Fibroblast of the conjunctiva (primary cell): ENCODE measurements around the gene BAHD1.
A peak's percentile ranks its signal among the peaks of the same experiment; 100 is the strongest.

Experiments used
- DNase-seq: peaks from one replicate; pipeline ENCODE4 v3.0.0-alpha.2; 2010; ENCODE audit warnings: low read depth

BAHD1 gene

DNA sequence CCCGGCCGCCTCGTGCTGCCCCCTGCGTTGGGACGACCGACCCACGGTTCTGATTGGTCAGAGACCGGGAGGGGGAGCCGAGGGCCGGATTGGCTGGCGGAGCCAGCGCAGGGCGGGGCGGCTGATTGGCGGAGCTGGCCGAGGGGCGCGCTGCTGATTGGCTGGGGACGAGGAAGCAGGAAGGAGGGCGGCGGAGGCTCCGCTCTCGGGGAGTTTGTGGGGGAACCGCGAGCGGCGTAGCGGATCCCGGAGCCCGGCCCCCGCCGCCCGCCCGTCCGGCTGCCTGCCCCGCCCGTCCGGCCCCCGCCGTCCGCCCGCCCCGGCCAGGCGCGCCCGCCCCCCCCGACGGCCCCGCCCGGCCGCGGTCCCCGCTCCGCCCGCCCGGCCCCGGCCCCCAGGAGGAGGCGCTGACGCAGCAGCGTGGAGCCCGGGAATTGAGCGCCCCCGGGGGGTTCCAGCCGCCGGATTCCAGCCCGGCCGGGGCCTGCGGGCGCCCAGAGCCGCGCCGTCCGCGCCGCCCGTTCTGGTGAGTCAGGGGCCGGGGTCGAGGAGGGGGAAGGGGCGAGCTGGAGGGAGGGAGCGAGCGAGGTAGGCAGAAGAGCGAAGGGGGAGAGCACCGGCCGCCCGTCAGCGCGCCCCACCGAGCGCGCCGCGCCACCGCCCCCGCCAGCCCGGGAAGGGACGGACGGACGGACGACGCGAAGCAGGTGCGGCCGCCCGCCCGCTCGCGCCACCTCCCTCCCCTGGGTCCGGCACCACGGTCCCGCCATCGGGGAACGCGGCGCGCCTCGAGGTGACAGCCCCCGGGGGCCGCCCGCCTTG is at the start of gene BAHD1:
BAHD1 (plus strand) TSS at position 211 of the 822 bp plus-strand sequence. CDS start 17,512 bp downstream, outside the sequence.
- peak; percentile 89 for DNase-seq

DNA sequence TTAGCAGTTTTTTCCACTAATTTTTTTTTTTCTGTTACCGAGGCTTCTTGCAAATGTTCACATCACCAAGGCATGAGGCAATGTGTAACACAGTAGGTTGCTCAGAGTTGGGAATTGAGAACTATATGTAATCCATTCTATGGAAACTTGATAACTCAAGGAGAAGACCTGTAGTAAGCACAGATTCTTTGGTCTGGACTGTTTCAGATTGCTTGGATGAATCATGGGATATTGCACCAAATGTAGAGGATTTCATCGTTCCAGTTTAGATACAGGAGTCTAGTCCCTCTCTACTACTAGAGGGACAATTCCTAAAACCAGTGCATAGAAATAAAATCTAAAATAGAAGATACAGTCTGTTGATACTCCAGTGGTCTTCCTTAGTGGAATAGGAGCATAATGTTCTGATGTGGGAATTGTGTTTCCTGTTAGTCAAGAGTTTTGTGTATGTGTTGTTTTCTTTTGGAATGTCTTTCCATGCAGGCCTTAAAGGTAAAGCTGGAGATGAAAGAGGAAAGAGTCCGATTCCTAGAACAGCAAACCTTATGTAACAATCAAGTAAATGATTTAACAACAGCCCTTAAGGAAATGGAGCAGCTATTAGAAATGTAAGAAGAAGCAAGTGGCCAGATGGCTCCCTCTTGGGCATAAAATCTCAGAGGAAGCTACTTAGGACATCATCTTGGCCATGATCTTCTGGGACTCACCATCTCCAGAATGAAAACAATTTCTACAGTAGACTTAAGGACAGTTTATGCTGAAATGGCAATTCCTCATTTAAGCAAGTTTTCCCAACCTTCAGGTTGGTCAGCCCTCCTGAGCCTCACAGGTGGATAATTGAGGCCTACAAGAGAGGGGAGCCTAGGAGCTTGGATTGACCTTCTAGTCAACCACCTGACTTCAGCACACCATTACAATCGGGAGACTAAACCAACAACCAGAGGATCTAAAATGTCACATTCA is 47.5 kb upstream of the BAHD1 start:
- peak; percentile 28 for DNase-seq

DNA sequence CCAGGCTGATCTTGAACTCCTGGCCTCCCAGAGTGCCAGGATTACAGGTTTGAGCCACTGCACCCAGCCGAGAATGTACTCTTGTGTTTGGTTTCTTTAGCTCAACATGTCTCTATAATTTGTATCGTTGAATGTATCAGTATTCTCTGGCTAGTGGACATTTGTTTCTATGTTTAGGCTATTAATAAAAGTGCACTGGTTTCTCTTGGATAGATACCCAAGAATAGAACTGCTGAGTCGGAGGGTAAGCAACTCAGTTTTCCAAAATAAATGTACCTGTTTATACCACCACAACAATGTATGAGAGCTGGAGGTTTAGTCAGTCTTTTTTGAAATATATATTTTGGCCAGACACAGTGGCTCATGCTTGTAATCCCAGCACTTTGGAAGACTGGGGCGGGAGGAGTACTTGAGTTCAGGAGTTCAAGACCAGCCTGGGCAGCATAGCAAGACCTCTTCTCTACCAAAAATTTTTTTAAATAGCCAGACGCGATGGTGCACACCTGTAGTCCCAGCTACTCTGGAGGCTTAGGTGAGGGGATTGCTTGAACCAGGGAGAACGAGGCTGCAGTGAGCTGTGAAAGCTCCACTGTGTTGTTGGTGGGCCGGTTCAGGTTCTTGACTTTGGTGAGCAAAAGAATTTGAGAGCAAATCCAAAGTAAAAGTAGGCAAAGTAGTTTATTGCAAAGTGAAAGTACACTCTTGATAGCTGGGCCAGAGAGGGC is 42.9 kb upstream of the BAHD1 start:
- DNase-seq, result no peak

DNA sequence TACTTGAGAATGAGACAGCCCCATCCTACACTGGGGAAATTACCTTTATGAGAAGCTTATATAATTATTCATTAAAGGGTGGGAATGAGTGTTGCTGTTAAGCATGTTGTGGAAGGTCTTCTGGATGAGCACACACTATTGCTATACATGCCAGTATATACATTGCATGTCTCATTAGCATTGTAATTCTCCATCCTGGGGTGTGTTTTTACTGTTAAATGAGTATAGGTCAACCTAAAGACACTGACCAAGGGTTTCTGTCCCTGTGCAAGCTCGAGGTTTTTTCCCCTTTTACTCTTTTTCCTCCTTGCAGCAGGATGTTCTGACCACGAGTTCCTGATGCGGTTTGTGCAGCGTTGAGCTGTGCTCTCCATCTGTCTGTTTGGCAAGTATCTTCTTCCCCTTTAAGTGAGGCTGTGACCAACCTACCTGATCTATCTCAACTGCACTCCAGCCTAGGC is 42.3 kb upstream of the BAHD1 start:
- no peak for DNase-seq

DNA sequence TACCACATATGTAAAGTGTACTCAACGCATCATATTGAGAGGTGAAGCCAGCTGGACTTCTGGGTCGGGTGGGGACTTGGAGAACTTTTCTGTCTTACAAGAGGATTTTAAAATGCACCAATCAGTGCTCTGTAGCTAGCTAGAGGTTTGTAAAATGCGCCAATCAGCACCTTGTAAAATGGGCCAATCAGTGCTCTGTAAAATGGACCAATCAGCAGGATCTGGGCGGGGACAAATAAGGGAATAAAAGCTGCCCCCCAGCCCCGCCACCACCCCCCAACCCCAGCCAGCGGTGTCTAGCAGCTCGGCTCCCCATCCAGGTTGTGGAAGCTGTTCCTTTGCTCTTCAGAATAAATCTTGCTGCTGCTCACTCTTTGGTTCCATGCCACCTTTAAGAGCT is 41.4 kb upstream of the BAHD1 start:
- DNase-seq, result no peak

DNA sequence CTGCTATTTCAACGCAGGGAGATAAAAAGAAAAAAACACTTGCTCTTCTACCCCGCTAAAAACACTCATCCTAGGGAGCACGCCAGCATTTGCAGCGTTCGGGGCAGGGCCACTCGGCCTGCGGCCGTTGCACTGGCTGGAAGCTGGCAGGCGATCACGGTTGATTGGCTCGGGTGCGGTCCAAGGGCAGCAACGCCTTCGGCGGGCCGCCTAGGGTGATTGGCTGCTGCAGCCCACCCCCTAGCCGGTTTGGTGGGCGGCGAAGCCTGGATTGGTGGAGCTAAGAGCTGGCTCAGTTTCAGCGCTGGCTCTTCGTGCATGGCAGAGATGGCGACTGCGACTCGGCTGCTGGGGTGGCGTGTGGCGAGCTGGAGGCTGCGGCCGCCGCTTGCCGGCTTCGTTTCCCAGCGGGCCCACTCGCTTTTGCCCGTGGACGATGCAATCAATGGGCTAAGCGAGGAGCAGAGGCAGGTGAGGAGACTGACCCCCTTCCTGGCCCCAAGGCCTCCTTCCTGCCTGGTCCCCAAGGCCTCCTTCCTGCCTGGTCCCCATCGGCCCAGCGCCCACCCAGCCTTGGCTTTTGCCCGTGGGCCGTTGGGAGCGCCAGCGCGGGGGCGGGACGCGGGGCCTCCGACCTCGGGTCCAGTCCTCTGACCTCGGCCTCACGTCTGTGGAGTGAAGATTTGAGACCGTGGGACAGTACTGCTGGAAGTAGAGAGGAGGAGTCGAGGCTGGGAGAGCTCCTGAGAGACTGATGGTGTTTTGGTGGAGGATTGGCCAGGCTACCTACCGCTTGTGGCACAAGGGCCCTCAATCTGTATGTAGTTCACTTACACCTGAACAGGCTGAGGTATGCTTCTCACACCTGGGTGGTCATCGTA is 35.0 kb upstream of the BAHD1 start, which contains the start of gene IVD:
IVD (plus strand) TSS at position 295 of the 881 bp plus-strand sequence; CDS start at position 328, 33 bp downstream.
- peak; percentile 94 for DNase-seq

DNA sequence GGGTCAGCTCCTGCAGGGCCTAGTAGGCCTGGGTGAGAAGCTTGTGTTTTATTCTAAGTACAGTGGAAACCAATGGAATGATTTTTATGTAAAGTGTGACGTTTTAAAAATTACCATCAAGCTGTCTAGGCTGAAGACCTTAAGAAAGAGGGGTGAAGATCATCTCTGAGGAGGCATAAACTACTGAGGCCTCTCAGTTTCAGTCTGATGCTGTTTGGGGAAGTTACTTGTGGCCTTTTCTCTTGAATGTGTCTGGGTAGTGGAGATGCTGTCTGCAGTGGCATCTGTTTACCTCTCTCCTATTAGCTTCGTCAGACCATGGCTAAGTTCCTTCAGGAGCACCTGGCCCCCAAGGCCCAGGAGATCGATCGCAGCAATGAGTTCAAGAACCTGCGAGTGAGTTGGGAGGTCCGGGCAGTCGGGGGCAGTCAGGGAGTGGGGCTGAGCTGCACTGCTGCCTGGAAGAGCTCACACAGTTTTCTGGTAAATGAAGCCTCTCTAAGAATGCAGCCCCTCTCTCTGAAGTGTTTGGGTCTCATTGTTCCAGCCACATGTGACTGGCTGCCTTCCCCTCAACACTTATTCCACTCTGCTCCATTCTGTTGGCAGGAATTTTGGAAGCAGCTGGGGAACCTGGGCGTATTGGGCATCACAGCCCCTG is 33.3 kb upstream of the BAHD1 start:
- DNase-seq, result no peak

DNA sequence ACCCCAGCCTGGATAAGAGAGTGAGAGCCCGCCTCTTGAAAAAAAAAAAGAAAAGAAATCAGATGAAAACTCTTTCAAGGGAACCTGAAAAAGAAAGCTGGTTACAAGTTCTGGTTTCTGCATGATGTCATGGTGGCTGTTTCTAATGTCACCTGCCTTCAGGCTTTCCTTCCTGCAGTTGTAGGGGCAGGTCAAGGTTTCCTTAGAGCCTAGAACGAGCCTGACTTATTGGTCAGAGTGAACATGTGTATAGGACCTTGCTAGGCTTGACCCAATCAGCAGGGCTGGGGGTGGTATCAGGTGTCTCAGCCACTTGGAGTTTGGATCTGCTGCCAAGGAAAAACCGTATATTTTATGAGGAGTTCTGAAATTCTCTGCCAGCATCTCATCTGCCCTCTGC is 31.4 kb upstream of the BAHD1 start:
- no peak for DNase-seq

DNA sequence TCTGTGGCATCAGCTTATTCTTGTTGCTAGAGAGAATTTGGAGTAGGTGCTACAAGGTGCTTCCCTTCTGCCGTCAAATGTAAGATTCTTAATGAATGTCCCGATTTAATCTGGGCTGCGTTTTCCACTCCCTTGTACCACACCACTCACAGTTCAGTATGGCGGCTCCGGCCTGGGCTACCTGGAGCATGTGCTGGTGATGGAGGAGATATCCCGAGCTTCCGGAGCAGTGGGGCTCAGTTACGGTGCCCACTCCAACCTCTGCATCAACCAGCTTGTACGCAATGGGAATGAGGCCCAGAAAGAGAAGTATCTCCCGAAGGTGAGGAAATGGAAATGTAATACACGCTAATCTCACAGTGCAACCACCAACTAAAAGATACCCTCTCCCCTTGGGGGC is 30.3 kb upstream of the BAHD1 start:
- DNase-seq, result no peak

DNA sequence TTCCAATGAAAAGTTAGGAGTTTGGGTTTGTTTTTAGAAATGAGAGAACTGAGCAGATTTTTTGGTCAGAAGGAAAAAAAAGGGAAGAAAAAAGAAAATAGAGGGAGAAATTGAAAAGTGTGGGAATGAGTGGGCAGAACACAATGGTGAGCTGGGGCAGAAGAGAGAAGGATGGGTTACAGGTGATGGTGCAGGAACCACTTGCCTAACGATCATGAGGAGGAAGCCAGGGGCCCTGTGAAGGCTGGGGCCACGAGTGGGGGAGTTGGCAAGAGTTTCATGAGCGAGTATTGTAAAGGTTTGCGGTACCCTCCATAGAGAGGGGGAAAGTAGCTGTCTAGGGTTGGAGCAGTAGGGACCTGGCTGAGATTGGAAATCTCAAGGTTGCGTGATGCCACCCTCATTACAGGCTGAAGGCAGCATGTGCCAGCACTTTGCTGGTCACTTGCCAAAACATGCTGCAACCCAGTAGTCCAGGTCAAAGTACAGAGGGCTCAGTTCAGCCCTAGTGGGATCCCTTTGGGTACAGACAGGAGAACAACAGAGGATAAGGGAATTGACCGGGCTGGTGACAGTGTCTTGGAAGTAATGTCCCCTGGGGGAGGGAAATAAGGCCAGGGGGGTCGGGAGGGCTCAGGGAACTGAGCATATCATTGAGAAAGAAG is 28.5 kb upstream of the BAHD1 start:
- DNase-seq, result no peak

DNA sequence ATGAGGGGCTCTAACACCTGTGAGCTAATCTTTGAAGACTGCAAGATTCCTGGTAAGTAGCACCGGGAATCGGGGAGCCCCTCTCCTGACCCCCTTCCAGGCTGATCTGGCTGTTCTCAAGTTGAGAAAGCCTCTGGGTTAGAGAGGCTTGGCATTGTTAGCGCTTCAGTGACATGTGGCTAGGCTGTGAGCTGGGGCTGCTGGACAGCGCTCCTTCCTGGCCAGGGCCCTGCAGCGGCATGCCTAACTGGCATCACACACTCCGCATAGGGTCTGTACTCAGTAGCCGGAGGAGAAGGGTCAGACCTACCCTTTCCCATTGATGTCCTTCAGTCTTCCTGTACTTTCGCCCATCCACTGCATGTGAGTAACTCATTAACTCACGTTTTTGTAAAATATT is 27.7 kb upstream of the BAHD1 start:
- no peak for DNase-seq

DNA sequence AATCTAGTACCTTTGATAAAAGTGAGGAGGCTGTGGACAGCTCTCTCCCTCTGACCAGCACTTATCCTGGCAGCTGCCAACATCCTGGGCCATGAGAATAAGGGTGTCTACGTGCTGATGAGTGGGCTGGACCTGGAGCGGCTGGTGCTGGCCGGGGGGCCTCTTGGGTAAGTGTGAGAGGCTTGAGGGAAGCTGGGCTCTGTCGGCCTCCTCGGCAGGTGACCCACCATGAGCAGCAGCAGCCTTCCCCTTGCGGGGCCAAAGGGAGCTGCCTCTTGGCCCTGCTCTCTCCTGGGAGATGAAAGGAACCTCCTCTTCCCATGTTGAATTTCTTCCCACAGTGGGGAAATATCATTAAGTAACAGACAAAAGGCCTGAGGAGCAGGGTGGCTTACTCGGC is 25.9 kb upstream of the BAHD1 start:
- DNase-seq, result no peak

DNA sequence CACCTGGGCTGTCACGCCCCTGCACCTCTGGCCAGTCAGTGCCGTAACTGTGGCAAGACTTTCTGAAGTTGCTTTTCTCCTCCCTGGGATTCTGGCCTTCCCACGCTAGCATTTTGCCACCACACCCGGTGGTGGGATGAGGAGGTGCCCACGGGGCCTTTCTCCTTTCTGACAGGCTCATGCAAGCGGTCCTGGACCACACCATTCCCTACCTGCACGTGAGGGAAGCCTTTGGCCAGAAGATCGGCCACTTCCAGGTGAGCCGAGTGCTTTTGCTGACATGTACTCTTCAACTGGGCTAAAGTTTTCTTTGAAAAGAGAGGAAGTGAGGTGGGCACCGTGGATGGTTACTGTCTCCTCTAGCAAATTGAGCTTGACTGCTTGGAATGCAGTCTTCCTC is 25.5 kb upstream of the BAHD1 start:
- no peak for DNase-seq

DNA sequence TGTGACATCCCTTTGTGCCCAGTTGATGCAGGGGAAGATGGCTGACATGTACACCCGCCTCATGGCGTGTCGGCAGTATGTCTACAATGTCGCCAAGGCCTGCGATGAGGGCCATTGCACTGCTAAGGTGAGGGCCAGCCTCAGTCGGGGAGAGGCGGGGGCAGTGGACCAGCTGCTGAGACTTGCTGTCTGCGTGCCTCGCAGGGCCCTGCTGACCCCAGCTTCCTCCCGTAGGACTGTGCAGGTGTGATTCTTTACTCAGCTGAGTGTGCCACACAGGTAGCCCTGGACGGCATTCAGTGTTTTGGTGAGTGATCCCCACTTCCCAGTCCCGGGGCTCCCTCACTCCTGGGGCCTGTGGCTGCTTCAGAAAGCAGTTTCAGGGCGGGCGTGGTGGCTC is 24.7 kb upstream of the BAHD1 start:
- DNase-seq, result no peak

DNA sequence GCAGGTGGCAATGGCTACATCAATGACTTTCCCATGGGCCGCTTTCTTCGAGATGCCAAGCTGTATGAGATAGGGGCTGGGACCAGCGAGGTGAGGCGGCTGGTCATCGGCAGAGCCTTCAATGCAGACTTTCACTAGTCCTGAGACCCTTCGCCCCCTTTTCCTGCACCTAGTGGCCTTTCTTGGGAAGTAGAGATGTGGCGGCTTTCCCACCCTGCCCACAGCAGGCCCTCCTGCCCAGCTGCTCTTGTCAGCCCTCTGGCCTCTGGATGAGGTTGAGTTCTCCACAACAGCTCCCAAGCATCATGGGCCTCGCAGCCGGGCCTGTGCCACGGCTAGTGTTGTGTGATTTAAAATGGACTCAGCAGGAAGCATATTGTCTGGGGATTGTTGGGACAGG is 22.6 kb upstream of the BAHD1 start:
- no peak for DNase-seq

DNA sequence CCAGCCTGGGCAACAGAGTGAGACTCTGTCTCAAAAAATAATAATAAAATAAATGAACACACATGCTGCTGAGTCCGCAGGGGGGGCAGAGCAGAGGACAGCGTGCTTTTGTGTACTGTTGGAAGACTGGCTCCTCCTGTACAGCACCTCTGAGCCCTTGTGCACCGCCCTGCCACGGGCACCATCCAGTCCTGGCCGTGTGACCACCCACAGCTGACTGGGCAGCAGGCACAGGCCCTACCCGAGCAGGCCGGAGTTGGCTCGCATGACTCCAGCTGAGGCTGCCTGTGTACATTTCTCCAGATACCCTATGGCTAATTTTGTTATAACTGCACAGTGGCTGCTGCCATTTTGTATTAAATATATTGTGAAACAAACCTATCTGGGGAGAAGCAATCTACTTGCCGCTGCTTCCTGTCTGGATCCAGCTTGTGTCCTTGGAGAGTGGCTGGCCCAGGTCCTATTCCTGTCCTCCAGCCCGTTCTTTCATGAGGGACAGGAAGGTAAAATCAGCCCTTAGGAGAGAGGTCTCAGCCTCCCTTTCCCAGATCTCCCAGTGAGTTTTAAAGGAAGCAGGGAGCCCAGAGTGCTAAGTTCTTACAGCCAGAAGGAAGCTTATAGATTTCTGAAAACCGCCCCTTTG is 20.6 kb upstream of the BAHD1 start:
- no peak for DNase-seq

DNA sequence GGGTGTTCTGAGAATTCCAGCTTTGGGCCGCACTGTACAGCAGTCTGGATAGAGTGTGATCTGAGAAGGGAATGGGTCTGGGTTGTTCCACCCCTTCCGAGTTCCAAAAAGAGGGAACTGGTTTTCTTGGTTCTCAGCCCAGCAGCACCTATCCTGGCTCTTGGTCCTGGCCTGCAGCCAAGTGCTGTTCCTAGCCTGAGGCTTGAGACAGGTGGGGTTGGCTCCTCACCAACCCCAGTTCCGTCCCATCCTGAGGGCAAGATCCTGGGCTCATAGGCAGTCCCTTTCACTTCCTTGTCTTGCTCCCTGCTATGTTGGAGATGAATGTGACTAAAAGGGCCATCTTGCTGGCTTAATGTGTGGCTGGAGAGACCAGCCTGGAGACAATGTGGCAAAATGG is 20.0 kb upstream of the BAHD1 start:
- no peak for DNase-seq

DNA sequence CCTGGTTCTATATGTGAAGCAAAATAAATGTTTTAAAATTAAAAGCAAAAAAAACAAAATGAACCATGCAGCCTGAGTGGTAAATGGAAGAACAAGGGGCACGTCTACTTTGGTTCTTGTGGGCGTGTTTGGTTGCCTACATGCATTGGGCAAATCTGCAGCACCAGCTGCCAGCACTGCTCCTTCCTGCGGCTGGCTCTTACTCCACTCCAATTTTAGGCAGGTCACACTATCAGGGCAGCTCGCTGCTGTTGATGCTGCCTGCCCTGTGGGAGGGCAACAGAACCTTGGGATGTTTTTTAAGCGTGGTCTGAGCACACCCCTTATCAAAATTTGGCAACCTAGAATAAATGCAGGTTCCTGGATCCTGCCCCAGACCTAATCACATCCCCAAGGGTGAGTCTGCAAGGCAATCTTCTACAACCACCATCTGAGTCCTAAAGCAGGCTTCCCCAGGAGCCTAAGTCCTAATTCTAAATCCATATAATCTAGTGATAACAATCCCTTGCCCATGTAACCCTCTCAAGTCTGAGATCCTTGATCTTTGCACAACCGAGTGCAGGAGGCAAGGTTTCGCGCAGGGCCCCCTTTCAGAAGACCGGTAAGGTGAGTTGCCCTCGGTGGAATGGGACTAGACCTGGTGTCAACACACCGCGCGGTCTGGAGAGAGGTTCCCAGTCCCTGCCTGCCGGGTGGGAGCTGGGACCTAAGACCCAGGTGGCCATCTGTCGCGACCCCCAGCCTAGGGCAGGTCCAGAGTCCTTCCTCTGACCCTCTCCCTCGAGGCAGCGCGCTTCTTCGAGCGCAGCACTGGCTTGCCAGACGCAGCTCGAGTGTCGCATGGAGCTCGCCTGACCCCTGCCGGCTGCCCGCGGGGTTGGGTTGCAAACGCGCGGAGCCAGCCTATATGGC is 19.3 kb upstream of the BAHD1 start:
- peak; percentile 43 for DNase-seq
